H1 (cell line): Measurements from ENCODE around the gene CSAD. TPM values are rescaled to one million over a fixed set of nuclear protein-coding genes. Genes with fewer than 3 reads are reported as not detected.

Source experiments
- ATF2 ChIP-seq: IDR thresholded peaks from 2 replicates; pipeline ENCODE4 v1.6.1; 2012; ENCODE audit warnings: low read length, inconsistent platforms
- CEBPB ChIP-seq: IDR thresholded peaks from 2 replicates; pipeline ENCODE4 v1.6.1; 2012; ENCODE audit warnings: low read depth, low read length
- KDM5A ChIP-seq: fragments of 200-600 bp; IDR thresholded peaks from 2 replicates; pipeline ENCODE4 v1.7.1; 2012; ENCODE audit warnings: mild to moderate bottlenecking, low read length, inconsistent platforms, mixed read lengths
- POLR2AphosphoS5 ChIP-seq: IDR thresholded peaks from 2 replicates; pipeline ENCODE4 v1.6.1; 2011; ENCODE audit warnings: low read depth, low read length
- SIN3A ChIP-seq, 2 experiments: IDR thresholded peaks in 1 of 2; conservative IDR thresholded peaks in 1 of 2; 2 replicates each; pipeline ENCODE4 v1.6.1; 2011 to 2012; ENCODE audit warnings: low read length in 2 of 2, improper control_type of control experiment in 1 of 2, low read depth in 1 of 2, mild to moderate bottlenecking in 1 of 2
- polyA plus RNA-seq, 7 experiments: library from polyadenylated mRNA; depleted of rRNA in 3 of 7; stranded (reverse) in 5 of 7; unstranded in 2 of 7; fragments of >200 nt in 5 of 7; fragments of 200-250 nt in 2 of 7; gene quantifications; 1 replicate in 5 of 7; 2 replicates in 1 of 7; 4 replicates in 1 of 7; pipeline versions ENCODE4 v1.2.1 to v1.2.3, GENCODE V29; 2011 to 2013; ENCODE audit warnings: missing spikeins in 2 of 7, mixed read lengths in 2 of 7
- total RNA-seq: library from RNA; stranded (reverse); fragmentation: NEBNext Ultra II Directional; extraction: Animal tissue kit (Norgen Biotek cat#: 25700); gene quantifications from 2 replicates; pipeline ENCODE4 v1.2.1, GENCODE V29; 2021
- TF ChIP-seq, protein P1 (sequence below): fragments of 300-600 bp; sonication (generic); IDR thresholded peaks from 2 replicates; pipeline ENCODE4 v1.7.1; 2012; ENCODE audit warnings: low read length, moderate library complexity, mild to moderate bottlenecking, inconsistent platforms; ENCODE audit not compliant: insufficient replicate concordance

The CSAD gene
- total and polyA plus RNA-seq, 2 of the 8 experiments (the other 6 are each of a cell fraction or from before 2014, with no cell fraction given): 8.8 to 11.3 TPM

GRCh38 chr12:53169644-53170043, 11.1 kb downstream of the CSAD start (continued):
- TF ChIP-seq, protein P1, sequence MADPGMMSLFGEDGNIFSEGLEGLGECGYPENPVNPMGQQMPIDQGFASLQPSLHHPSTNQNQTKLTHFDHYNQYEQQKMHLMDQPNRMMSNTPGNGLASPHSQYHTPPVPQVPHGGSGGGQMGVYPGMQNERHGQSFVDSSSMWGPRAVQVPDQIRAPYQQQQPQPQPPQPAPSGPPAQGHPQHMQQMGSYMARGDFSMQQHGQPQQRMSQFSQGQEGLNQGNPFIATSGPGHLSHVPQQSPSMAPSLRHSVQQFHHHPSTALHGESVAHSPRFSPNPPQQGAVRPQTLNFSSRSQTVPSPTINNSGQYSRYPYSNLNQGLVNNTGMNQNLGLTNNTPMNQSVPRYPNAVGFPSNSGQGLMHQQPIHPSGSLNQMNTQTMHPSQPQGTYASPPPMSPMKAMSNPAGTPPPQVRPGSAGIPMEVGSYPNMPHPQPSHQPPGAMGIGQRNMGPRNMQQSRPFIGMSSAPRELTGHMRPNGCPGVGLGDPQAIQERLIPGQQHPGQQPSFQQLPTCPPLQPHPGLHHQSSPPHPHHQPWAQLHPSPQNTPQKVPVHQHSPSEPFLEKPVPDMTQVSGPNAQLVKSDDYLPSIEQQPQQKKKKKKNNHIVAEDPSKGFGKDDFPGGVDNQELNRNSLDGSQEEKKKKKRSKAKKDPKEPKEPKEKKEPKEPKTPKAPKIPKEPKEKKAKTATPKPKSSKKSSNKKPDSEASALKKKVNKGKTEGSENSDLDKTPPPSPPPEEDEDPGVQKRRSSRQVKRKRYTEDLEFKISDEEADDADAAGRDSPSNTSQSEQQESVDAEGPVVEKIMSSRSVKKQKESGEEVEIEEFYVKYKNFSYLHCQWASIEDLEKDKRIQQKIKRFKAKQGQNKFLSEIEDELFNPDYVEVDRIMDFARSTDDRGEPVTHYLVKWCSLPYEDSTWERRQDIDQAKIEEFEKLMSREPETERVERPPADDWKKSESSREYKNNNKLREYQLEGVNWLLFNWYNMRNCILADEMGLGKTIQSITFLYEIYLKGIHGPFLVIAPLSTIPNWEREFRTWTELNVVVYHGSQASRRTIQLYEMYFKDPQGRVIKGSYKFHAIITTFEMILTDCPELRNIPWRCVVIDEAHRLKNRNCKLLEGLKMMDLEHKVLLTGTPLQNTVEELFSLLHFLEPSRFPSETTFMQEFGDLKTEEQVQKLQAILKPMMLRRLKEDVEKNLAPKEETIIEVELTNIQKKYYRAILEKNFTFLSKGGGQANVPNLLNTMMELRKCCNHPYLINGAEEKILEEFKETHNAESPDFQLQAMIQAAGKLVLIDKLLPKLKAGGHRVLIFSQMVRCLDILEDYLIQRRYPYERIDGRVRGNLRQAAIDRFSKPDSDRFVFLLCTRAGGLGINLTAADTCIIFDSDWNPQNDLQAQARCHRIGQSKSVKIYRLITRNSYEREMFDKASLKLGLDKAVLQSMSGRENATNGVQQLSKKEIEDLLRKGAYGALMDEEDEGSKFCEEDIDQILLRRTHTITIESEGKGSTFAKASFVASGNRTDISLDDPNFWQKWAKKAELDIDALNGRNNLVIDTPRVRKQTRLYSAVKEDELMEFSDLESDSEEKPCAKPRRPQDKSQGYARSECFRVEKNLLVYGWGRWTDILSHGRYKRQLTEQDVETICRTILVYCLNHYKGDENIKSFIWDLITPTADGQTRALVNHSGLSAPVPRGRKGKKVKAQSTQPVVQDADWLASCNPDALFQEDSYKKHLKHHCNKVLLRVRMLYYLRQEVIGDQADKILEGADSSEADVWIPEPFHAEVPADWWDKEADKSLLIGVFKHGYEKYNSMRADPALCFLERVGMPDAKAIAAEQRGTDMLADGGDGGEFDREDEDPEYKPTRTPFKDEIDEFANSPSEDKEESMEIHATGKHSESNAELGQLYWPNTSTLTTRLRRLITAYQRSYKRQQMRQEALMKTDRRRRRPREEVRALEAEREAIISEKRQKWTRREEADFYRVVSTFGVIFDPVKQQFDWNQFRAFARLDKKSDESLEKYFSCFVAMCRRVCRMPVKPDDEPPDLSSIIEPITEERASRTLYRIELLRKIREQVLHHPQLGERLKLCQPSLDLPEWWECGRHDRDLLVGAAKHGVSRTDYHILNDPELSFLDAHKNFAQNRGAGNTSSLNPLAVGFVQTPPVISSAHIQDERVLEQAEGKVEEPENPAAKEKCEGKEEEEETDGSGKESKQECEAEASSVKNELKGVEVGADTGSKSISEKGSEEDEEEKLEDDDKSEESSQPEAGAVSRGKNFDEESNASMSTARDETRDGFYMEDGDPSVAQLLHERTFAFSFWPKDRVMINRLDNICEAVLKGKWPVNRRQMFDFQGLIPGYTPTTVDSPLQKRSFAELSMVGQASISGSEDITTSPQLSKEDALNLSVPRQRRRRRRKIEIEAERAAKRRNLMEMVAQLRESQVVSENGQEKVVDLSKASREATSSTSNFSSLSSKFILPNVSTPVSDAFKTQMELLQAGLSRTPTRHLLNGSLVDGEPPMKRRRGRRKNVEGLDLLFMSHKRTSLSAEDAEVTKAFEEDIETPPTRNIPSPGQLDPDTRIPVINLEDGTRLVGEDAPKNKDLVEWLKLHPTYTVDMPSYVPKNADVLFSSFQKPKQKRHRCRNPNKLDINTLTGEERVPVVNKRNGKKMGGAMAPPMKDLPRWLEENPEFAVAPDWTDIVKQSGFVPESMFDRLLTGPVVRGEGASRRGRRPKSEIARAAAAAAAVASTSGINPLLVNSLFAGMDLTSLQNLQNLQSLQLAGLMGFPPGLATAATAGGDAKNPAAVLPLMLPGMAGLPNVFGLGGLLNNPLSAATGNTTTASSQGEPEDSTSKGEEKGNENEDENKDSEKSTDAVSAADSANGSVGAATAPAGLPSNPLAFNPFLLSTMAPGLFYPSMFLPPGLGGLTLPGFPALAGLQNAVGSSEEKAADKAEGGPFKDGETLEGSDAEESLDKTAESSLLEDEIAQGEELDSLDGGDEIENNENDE: no peak
- TF ChIP-seq SIN3A (conservative IDR thresholded peaks at IDR 0.05 in 1 of 2, IDR thresholded peaks at IDR 0.05 in 1 of 2; ENCODE audit: low read depth in 1 of 2, low read length in 2 of 2) (no peak), CEBPB (no peak), ATF2 (no peak), POLR2AphosphoS5 (no peak), KDM5A (no peak)
